Mucosa of stomach (tissue), 1 donor: ENCODE measurements around the gene GOLGA8J.
"Not testable (repeated sequence)": the region's sequence is repeated elsewhere in the genome, so short reads cannot be mapped to it uniquely, and the experiment has no call there.

Experiments used
- H3K27me3 ChIP-seq: one replicate; pipeline ENCODE4 v1.7.0; 2013; ENCODE audit warnings: mild to moderate bottlenecking, low read length; ENCODE audit not compliant: control insufficient read depth, insufficient read depth
- H3K36me3 ChIP-seq: one replicate; pipeline ENCODE4 v1.7.0; 2013; ENCODE audit warnings: low read length; ENCODE audit not compliant: control insufficient read depth, insufficient read depth
- H3K4me1 ChIP-seq: one replicate; pipeline ENCODE4 v1.7.0; 2013; ENCODE audit warnings: mild to moderate bottlenecking, low read length; ENCODE audit not compliant: control insufficient read depth, insufficient read depth
- H3K4me3 ChIP-seq: one replicate; pipeline ENCODE4 v1.7.0; 2013; ENCODE audit warnings: low read length
- H3K9ac ChIP-seq: one replicate; pipeline ENCODE4 v1.7.0; 2013; ENCODE audit warnings: mild to moderate bottlenecking, low read length, moderate library complexity
- H3K9me3 ChIP-seq: one replicate; pipeline ENCODE4 v1.7.0; 2013; ENCODE audit warnings: mild to moderate bottlenecking, low read length, moderate library complexity; ENCODE audit not compliant: control insufficient read depth
- donor health status: Pancreatic carcinoma.

The GOLGA8J gene

GRCh38 chr15:30046430-30046829 is 36.3 kb upstream of the GOLGA8J start:
- H3K36me3 ChIP-seq: no peaks in the 10 kb centered on the region
- peaks cover 3% of the 10 kb centered on the region for H3K4me1 ChIP-seq
- no peak overlapping the region for H3K4me3 ChIP-seq
- no peaks in the 10 kb centered on the region for H3K27me3 ChIP-seq
- no peak overlapping the region for H3K9ac ChIP-seq
- no peaks in the 10 kb centered on the region for H3K9me3 ChIP-seq

- H3K27me3 ChIP-seq: no peaks in the 10 kb centered on the region
- no peaks in the 10 kb centered on the region for H3K36me3 ChIP-seq
- no peaks in the 10 kb centered on the region for H3K9me3 ChIP-seq
- no peak overlapping the region for H3K9ac ChIP-seq
- H3K4me3 ChIP-seq: no peak overlapping the region
- no peaks in the 10 kb centered on the region for H3K4me1 ChIP-seq
Observed at GRCh38 chr15:30055604-30056003, 27.2 kb upstream of the GOLGA8J start.

- Histone ChIP-seq H3K27me3 (no peaks in the 10 kb centered on the region), H3K4me3 (no peak overlapping the region), H3K36me3 (no peaks in the 10 kb centered on the region), H3K4me1 (no peaks in the 10 kb centered on the region), H3K9ac (no peak overlapping the region), H3K9me3 (no peaks in the 10 kb centered on the region)
Observed at GRCh38 chr15:30056166-30056565, 26.6 kb upstream of the GOLGA8J start.

GRCh38 chr15:30059771-30060170 is 23.0 kb upstream of the GOLGA8J start:
- Histone ChIP-seq H3K4me3 (no peak overlapping the region), H3K4me1 (no peaks in the 10 kb centered on the region), H3K9ac (no peak overlapping the region), H3K36me3 (no peaks in the 10 kb centered on the region), H3K27me3 (no peaks in the 10 kb centered on the region), H3K9me3 (no peaks in the 10 kb centered on the region)

GRCh38 chr15:30062881-30063280 is 19.9 kb upstream of the GOLGA8J start:
- no peaks in the 10 kb centered on the region for H3K4me1 ChIP-seq
- H3K36me3 ChIP-seq: no peaks in the 10 kb centered on the region
- no peaks in the 10 kb centered on the region for H3K9me3 ChIP-seq
- H3K27me3 ChIP-seq: no peaks in the 10 kb centered on the region
- H3K9ac ChIP-seq: no peak overlapping the region
- no peak overlapping the region for H3K4me3 ChIP-seq

GRCh38 chr15:30063835-30064546 is 18.8 kb upstream of the GOLGA8J start:
- H3K27me3 ChIP-seq: no peaks in the 10 kb centered on the region
- H3K4me1 ChIP-seq: no peaks in the 10 kb centered on the region
- no peaks in the 10 kb centered on the region for H3K36me3 ChIP-seq
- H3K4me3 ChIP-seq: no peak overlapping the region
- no peaks in the 10 kb centered on the region for H3K9me3 ChIP-seq
- no peak overlapping the region for H3K9ac ChIP-seq

GRCh38 chr15:30065025-30065801 is 17.5 kb upstream of the GOLGA8J start:
- H3K4me3 ChIP-seq: no peak overlapping the region

GRCh38 chr15:30068326-30068725 is 14.4 kb upstream of the GOLGA8J start:
- Histone ChIP-seq H3K4me1 (no peaks in the 10 kb centered on the region), H3K4me3 (no peak overlapping the region)

More at GRCh38 chr15:30065025-30065801, 17.5 kb upstream of the GOLGA8J start:
- H3K27me3 ChIP-seq: no peaks in the 10 kb centered on the region
- no peaks in the 10 kb centered on the region for H3K9me3 ChIP-seq
- H3K9ac ChIP-seq: no peak overlapping the region
- no peaks in the 10 kb centered on the region for H3K4me1 ChIP-seq
- H3K36me3 ChIP-seq: no peaks in the 10 kb centered on the region

GRCh38 chr15:30072630-30073029 is 10.1 kb upstream of the GOLGA8J start:
- Histone ChIP-seq H3K9ac (no peak overlapping the region), H3K9me3 (no peaks in the 10 kb centered on the region), H3K4me1 (no peaks in the 10 kb centered on the region), H3K36me3 (no peaks in the 10 kb centered on the region), H3K4me3 (no peak overlapping the region), H3K27me3 (no peaks in the 10 kb centered on the region)

More at GRCh38 chr15:30068326-30068725, 14.4 kb upstream of the GOLGA8J start:
- no peaks in the 10 kb centered on the region for H3K9me3 ChIP-seq
- no peak overlapping the region for H3K9ac ChIP-seq
- no peaks in the 10 kb centered on the region for H3K36me3 ChIP-seq
- H3K27me3 ChIP-seq: no peaks in the 10 kb centered on the region

- H3K27me3 ChIP-seq: no peaks in the 10 kb centered on the region
Observed at GRCh38 chr15:30073915-30074314, 8.8 kb upstream of the GOLGA8J start.

GRCh38 chr15:30080816-30081215 is 1.9 kb upstream of the GOLGA8J start:
- H3K4me1 ChIP-seq, H3K9me3 ChIP-seq, H3K9ac ChIP-seq, H3K27me3 ChIP-seq, H3K36me3 ChIP-seq, H3K4me3 ChIP-seq: not testable (repeated sequence)

More at GRCh38 chr15:30073915-30074314, 8.8 kb upstream of the GOLGA8J start:
- H3K9ac ChIP-seq: no peak overlapping the region
- no peak overlapping the region for H3K4me3 ChIP-seq
- H3K36me3 ChIP-seq: no peaks in the 10 kb centered on the region
- H3K9me3 ChIP-seq: no peaks in the 10 kb centered on the region
- no peaks in the 10 kb centered on the region for H3K4me1 ChIP-seq

GRCh38 chr15:30097827-30098226 is 15.1 kb downstream of the GOLGA8J start:
- not testable (repeated sequence) for H3K27me3 ChIP-seq, H3K9me3 ChIP-seq, H3K4me3 ChIP-seq, H3K4me1 ChIP-seq, H3K36me3 ChIP-seq, H3K9ac ChIP-seq
